PFSK-1 (cell line): ENCODE measurements around the gene GNS.

Experiments used
- FOXP2 ChIP-seq: optimal IDR thresholded peaks from 2 replicates; pipeline ENCODE3; 2011; ENCODE audit warnings: borderline replicate concordance, control low read depth, inconsistent platforms; ENCODE audit not compliant: insufficient read depth; ENCODE audit errors: extremely low read length, extremely low read depth
- POLR2AphosphoS5 ChIP-seq: IDR thresholded peaks from 2 replicates; pipeline ENCODE4 v1.6.1; 2012; ENCODE audit warnings: low read depth, mild to moderate bottlenecking, control low read depth, low read length, moderate library complexity
- REST ChIP-seq, 2 experiments: IDR thresholded peaks; 2 replicates each; pipeline versions ENCODE4 v1.6.1 to v1.8.0; 2011 to 2012; ENCODE audit warnings: low read depth in 2 of 2, low read length in 2 of 2, control low read depth in 1 of 2, inconsistent platforms in 1 of 2, mild to moderate bottlenecking in 1 of 2, moderate library complexity in 1 of 2; ENCODE audit not compliant: insufficient read depth in 1 of 2
- SIN3A ChIP-seq: IDR thresholded peaks from 2 replicates; pipeline ENCODE4 v1.6.1; 2012; ENCODE audit warnings: mild to moderate bottlenecking, low read length, moderate library complexity, borderline replicate concordance; ENCODE audit not compliant: insufficient read depth
- TAF1 ChIP-seq: IDR thresholded peaks from 2 replicates; pipeline ENCODE4 v1.6.1; 2012; ENCODE audit warnings: low read length, control low read depth, borderline replicate concordance; ENCODE audit not compliant: insufficient read depth

Gene GNS

GRCh38 chr12:64716839-64717455, 42.3 kb downstream of the GNS start:
- TF ChIP-seq FOXP2 = no peak

- no peak for TF ChIP-seq SIN3A
These were observed 42.8 kb downstream of the GNS start for GRCh38 chr12:64716371-64716770.

GRCh38 chr12:64714551-64714968, 44.6 kb downstream of the GNS start:
- TF ChIP-seq POLR2AphosphoS5 = no peak
- TF ChIP-seq REST (IDR thresholded peaks at IDR 0.05; ENCODE audit: insufficient read depth in 1 of 2, low read depth in 2 of 2, low read length in 2 of 2) = no peak
- TF ChIP-seq TAF1 = no peak
- TF ChIP-seq SIN3A = no peak
- TF ChIP-seq FOXP2 = no peak

GRCh38 chr12:64713376-64713775, 45.8 kb downstream of the GNS start:
- no peak for TF ChIP-seq POLR2AphosphoS5
- TF ChIP-seq TAF1 = no peak
- no peak for TF ChIP-seq FOXP2
- TF ChIP-seq SIN3A = no peak
- no peak for TF ChIP-seq REST (IDR thresholded peaks at IDR 0.05; ENCODE audit: insufficient read depth in 1 of 2, low read depth in 2 of 2, low read length in 2 of 2)

- TF ChIP-seq SIN3A (no peak), FOXP2 (no peak), TAF1 (no peak), REST (IDR thresholded peaks at IDR 0.05; ENCODE audit: insufficient read depth in 1 of 2, low read depth in 2 of 2, low read length in 2 of 2) (no peak)
These were observed 49.8 kb downstream of the GNS start for GRCh38 chr12:64709429-64709828.

GRCh38 chr12:64707926-64708325, 51.3 kb downstream of the GNS start:
- TF ChIP-seq SIN3A (no peak), REST (IDR thresholded peaks at IDR 0.05; ENCODE audit: insufficient read depth in 1 of 2, low read depth in 2 of 2, low read length in 2 of 2) (no peak), FOXP2 (no peak), TAF1 (no peak), POLR2AphosphoS5 (no peak)
